PC-3 (cell line): Measurements from ENCODE around the gene UAP1L1.
"Not testable (repeated sequence)": the region's sequence is repeated elsewhere in the genome, so short reads cannot be mapped to it uniquely, and the experiment has no call there.

Source experiments
- EZH2 ChIP-seq: fragments of 300-600 bp; sonication (generic); IDR thresholded peaks from one replicate; pipeline ENCODE4 v1.6.1; 2017; ENCODE audit warnings: antibody characterized with exemption, mild to moderate bottlenecking, low read length; ENCODE audit not compliant: unreplicated experiment
- EZH2phosphoT487 ChIP-seq: fragments of 300-600 bp; sonication (generic); IDR thresholded peaks from 2 replicates; pipeline ENCODE4 v1.6.1; 2018; ENCODE audit warnings: mild to moderate bottlenecking, antibody characterized with exemption, low read length, borderline replicate concordance
- TF ChIP-seq, protein P1 (sequence below): fragments of 300-600 bp; sonication (generic); conservative IDR thresholded peaks from 2 replicates; pipeline ENCODE4 v1.5.1; 2017; ENCODE audit warnings: antibody characterized with exemption, low read depth, mild to moderate bottlenecking, low read length

DNA sequence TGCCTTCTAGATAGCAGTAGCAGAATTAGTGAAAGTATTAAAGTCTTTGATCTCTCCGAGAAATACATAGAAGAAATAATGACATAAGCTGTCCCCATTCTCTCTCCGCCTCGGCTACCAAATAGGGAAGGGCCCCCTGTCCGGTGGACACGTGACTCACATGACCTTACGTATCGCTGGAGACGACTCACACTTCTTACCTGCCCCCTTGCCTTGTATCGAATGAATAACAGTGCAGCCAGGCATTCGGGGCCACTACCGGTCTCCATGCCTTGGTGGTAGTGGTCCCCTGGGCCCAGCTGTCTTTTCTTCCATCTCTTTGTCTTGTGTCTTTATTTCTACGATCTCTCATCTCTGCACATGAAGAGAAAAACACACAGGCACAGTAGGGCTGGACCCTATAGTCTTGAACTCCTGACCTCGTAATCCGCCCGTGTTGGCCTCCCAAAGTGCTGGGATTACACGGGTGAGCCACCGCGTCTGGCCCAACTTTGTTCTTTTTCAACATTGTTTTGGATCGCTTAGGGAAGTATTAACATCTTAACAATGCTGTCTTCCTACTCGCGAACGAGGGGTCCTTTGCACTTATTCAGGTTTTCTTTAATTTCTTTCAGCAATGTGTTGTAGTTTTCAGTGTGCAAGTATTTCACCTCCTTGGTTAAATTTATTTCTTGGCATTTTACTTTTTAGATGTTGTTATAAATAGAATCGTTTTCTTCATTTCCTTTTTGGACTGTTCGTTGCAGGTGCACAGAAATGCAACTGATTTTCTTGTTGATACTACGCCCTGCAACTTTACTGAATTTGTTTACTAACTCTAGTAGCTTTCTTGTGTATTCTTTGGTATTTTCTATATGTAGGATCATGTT, 44.8 kb downstream of the UAP1L1 start:
- TF ChIP-seq, protein P1, sequence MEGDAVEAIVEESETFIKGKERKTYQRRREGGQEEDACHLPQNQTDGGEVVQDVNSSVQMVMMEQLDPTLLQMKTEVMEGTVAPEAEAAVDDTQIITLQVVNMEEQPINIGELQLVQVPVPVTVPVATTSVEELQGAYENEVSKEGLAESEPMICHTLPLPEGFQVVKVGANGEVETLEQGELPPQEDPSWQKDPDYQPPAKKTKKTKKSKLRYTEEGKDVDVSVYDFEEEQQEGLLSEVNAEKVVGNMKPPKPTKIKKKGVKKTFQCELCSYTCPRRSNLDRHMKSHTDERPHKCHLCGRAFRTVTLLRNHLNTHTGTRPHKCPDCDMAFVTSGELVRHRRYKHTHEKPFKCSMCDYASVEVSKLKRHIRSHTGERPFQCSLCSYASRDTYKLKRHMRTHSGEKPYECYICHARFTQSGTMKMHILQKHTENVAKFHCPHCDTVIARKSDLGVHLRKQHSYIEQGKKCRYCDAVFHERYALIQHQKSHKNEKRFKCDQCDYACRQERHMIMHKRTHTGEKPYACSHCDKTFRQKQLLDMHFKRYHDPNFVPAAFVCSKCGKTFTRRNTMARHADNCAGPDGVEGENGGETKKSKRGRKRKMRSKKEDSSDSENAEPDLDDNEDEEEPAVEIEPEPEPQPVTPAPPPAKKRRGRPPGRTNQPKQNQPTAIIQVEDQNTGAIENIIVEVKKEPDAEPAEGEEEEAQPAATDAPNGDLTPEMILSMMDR = not testable (repeated sequence)
- not testable (repeated sequence) for TF ChIP-seq EZH2, EZH2phosphoT487
